ENCODE data around the gene BICD1.
"Not testable (repeated sequence)": the region's sequence is repeated elsewhere in the genome, so short reads cannot be mapped to it uniquely, and the experiment has no call there.

BICD1 gene

DNA sequence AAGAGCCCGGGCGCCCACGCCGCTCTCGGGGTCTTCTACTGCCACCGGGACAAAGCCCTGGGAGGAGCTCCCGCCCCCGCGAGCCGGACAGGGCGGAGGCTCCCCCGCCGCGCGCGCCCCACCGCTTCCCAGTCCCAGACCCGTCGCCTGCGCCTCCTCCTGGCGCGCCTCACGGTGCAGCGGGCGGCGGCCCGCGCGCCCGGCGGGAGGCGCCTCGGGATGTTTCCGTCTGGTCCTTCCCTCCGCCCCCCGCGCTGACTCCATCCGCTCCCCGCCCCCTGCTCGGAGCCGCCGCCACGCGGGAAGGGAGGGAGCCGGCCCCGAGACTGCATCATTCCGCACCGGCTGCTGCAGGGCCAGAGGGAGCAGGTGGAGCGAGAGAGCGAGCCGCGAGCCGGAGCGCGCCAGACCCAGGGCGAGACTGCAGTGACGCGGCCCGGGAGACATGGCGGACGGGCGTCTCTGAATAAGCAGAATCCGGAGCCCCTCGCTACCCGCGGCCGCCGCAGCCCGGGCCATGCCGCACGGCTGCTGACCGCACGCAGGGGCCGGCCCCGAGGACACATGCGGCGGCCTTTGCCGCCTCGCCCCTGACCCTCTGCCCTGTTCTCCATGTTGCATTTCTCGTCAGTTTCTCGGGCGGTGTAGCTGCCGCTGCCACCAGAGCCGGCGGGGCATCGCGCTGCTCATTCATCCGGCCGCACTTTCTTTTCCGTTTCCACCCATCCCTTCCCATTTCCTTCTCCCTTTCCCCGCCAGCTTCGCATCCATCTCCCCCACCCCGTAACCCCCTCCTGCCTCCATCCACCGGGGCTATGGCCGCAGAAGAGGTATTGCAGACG is at the start of gene BICD1:
Gene BICD1 (plus strand): TSS at position 331 of the 842 bp plus-strand sequence. CDS start 485 bp downstream, at position 816.
- peak; percentile 92 for DNase-seq

DNA sequence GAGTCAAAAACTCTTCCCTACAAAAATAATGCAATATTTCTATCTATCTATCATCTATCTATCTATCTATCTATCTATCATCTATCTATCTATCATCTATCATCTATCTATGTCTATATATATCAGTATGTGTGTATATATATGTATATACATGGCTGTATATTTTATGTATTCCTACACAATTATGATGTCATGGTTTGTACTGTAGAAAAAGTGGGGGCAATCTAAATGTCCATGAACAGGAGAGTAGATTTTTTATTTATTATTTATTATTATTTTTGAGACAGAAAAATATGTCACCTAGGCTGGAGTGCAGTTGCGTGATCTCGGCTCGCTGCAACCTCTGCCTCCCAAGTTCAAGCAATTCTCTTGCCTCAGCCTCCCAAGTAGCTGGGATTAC is 45.6 kb upstream of the BICD1 start:
- DNase-seq = no peak

DNA sequence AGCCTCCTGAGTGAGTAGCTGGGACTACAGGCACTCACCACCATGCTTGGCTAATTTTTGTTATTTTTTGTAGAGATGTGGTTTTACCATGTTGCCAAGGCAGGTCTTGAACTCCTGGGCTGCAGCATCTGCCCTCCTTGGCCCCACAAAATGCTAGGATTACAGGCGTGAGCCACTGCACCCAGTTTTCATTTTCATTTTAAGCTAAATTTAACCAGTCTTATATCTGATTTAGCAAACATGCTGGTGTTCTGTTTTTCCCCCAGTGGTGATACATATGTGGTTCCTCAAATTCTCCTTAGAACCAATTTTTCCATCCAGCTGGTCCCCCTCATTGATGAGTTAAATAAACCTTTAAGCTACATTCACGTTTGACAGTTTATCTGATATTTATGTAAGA is 43.8 kb upstream of the BICD1 start:
- DNase-seq = no peak

DNA sequence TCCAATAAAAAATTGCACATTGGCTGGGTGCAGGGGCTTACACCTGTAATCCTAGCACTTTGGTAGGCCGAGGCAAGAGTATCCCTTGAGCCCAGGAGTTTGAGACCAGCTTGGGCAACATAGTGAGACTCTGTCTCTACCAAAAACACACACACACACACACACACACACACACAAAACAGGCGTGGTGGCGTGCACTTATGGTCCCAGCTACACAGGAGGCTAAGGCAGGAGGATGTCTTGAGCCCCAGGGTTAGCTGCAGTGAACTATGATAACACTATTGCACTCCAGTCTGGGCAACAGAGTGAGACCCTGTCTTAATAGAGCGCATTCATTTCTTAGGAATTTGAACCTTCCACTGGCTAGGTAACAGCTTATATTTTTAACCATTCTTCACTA is 42.9 kb upstream of the BICD1 start:
- no peak for DNase-seq

GRCh38 chr12:32066206-32066605 is 40.4 kb upstream of the BICD1 start:
- no peak for DNase-seq

DNA sequence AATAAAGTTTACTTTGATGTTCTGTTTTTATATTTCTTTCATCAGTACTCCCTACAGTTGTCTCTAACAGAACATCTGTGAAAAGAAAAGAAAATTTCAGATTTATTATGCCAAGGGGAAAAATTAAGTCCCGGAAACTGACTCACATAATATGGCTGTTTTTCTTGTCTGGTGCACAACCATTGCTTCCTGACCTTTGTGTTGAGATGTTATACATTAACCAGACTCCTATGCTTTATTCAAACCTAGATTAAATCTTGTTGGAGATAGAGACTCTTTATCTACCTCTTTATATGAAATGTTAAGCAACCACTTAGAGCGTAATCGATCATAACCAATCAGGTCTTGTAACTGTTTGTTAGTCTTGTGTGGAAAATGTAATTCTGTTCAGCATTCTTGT is 37.6 kb upstream of the BICD1 start:
- DNase-seq = peak; percentile 45

DNA sequence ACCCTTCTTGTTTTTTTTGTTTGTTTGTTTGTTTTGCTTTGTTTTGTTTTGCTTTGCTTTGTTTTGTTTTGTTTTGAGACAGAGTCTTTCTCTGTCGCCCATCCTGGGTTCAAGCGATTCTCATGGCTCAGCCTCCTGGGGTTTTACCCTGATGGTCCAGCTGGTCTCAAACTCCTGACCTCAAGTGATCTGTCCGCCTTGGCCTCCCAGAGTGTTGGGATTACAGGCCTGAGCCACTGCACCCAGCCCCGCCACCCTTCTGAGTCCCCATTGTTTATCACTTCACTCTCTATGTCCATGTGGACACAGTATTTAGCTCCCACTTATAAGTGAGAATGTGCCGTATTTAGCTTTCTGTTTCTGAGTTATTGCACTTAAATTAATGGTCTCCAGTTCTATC is 36.9 kb upstream of the BICD1 start:
- DNase-seq = no peak

DNA sequence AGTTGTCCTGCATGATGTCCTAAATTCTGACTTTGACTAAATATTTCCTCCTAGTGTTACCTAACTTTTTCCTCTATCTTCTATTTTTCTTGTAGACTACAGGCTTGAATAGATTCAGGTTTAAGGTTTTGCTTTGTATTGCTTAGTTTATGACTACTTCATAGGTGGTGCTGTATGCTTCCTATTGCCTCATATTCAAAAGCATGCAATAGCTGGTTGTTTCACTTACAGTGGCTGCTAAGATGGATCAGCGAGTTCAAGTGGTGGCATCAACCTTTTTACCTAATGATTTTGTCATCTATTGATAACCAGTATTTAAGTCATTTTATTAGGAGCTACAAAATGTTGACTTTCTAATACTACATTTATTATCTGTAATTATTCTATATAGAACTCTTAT is 36.3 kb upstream of the BICD1 start:
- DNase-seq = no peak

DNA sequence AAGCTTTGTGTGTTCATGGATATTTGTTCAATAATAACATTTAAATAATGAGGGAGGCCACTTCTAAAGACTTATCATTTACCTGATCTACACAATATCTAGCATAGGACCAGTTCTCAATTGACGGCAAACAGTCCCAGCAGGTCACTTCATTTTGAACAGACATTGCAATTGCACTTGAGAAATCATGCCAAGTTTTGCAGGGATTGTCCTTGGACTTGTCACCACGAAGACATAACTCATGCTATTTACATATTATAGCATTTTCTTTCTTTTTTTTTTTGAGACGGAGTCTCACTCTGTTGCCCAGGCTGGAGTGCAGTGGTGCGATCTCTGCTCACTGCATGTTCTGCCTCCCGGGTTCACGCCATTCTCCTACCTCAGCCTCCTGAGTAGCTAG is 34.5 kb upstream of the BICD1 start:
- DNase-seq = no peak

DNA sequence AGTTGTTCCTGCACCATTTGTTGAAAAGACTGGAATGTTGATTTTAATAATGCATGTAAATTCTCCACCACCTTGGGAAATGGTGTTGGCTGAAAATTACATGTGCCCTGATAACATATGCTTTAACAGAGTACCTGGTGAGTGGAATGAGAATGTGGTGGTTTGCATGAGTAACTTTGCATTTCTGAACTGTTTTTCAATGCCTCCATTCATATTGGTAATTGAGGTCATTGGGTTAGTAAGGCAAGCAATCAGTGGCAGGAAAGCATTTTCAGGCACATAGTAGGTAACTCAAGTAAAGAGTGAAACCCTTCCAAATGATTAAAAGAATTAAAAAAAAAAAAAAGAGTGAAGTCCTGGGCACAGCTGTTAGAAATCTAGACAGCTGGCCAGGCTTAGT is 32.2 kb upstream of the BICD1 start:
- DNase-seq = no peak

- DNase-seq = no peak
Observed at GRCh38 chr12:32076941-32077340, 29.7 kb upstream of the BICD1 start.

DNA sequence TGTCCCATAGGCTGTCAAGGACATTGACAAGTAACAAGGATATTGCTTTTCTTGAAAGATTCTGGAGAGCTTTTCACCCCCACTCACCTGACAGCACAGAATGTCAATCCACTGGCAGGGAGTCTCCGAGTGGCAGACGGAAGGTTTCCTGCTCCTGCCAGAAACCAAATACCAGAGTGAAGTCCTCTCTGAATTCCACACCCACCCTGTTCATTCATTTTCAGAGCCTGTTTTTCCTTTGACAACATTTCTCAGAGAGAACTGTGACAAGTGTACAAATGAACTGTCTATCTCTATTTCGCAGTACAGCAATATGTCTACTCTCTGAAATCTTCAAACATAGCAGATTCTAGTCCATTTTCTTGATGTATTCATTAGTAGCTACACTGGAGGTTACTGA is 26.2 kb upstream of the BICD1 start:
- no peak for DNase-seq

DNA sequence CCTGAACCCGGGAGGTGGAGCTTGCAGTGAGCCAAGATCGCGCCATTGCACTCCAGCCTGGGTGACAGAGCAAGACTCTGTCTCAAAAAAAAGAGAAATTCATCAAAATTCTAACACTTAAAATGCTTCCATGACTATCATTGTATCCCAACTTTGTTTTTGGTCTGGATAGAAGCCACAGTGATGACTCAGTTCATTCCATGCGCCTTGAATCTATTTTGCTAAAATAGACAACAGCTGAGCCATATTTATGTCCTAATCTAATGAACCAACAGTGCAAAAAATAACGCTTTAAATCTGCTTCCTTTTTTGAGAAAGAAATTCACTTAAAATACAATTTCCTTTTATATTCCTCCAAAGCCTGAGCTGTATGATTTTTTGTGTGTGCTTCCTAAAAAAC is 23.2 kb upstream of the BICD1 start:
- DNase-seq = peak; percentile 89

GRCh38 chr12:32084017-32084688 is 22.5 kb upstream of the BICD1 start:
- peak; percentile 17 for DNase-seq

GRCh38 chr12:32084753-32085152 is 21.9 kb upstream of the BICD1 start:
- no peak for DNase-seq

DNA sequence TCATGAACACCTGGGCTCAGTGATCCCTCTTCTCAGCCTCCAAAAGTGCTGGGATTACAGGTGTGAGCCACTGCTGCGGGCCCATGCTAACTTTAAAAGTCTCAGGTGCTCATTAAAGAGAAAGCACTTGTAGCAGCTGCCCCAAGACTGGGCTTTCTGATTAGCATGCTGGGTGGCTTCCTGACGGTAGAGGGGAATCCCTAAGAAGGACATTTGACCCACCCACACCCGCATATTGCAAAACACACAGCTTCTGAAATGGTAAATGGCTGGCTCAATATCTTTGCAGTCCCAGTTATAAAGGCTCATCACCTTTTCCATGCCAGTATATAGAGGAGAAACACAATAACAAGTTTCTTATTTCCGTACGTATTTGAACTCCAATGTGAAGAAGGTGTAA is 19.3 kb upstream of the BICD1 start:
- DNase-seq = no peak

DNA sequence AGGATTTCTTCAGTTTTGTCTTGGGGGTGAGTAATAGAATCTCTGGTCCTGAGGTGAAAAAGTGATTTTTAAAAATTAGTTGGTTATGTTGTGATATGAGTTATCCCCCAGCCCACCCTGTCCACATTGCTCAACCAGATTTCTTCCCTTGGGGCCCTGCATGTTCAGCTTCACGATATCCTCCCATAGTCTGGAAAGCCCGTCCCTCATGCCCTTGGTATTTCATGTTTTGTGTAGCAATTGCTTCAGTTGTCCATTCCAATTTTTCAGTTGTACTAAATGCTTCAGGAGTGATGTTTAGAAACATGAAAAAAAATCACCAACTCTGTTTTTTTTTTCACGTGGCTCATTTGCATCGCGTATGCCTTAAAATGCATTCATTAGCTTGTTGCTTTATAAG is 17.5 kb upstream of the BICD1 start:
- DNase-seq = no peak

GRCh38 chr12:32089586-32089985 is 17.1 kb upstream of the BICD1 start:
- no peak for DNase-seq

- DNase-seq = no peak
Observed at GRCh38 chr12:32091696-32092095, 15.0 kb upstream of the BICD1 start.

DNA sequence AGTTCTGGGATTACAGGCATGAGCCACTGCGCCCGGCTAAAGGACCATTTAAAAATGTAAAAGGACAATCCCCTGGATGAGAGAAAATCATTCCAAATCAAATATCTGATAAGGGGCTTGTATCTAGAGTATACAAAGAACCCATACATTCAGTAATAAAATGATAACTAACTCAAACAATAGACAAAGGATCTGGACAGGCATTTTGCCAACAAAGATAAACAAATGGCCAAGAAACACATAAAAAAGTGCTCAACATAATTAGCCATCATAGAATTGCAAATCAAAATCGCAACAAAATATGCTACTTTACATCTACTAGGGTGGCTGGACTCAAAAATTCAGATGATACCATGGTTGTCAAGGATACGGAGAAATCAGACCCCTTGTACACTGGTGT is 8.5 kb upstream of the BICD1 start:
- DNase-seq = no peak

DNA sequence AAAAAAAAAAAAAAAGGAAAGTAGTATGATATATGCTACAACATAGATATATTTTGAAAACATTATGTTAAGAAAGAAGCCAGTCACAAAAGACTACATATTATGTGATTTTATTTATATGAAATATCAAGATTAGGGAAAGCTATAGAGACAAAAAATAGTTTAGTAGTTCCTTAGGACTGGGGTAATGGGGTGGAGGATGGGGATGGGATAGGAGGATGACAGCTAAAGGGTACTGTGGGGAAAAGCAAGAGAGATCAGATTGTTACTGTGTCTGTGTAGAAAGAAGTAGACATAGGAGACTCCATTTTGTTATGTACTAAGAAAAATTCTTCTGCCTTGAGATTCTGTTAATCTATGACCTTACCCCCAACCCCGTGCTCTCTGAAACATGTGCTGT is 7.4 kb upstream of the BICD1 start:
- not testable (repeated sequence) for DNase-seq

GRCh38 chr12:32100361-32100760 is 6.3 kb upstream of the BICD1 start:
- no peak for DNase-seq

DNA sequence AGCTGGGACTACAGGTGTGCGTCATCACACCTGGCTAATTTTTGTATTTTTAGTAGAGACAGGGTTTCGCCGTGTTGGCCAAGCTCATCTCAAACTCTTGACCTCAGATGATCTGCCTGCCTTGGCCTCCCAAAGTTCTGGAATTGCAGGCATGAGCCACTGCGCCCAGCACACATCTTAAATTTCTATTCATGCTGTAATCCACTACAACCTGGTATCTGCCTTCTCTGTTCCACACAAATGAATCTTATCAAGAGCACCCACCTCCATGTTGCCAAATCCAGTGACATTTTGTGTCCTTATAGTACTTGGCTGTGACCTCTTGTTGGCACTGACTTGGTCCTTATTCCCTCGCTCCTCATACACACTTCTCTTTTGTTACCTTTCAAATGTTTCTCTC is 5.8 kb upstream of the BICD1 start:
- DNase-seq = no peak

DNA sequence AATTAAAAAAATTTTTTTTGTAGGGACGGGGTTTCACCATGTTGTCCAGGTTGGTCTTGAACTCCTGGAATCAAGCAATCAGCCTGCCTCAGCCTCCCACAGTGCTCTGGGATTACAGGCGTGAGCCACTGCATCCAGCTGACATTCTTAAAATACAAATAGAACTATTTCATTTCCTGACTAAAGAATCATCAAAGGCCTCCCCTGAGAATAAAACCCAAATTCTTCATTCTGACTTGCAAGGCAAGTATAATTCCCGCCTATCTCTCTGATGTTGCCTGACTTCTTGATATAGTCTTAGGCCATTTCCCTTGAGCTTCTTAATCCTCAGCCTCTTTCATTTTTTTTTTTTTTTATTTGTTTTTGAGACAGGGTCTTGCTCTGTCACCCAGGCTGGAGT is 4.4 kb upstream of the BICD1 start:
- DNase-seq = peak; percentile 79
